Testis (tissue), 3 donors: ENCODE measurements around the gene PAX3. TPM values are rescaled to one million over a fixed set of nuclear protein-coding genes. Genes with fewer than 3 reads are reported as not detected.

Experiments used
- polyA plus RNA-seq: library from polyadenylated mRNA; stranded (reverse); fragments of 350-450 nt; fragmentation: Illumina TruSeq; extraction: RNeasy Lipid Tissue Mini Kit (QIAGEN cat#74804); gene quantifications from one replicate; pipeline ENCODE4 v1.2.3, GENCODE V29; 2014; ENCODE audit warnings: low read depth, low replicate concordance; ENCODE audit not compliant: insufficient read depth
- total RNA-seq, 2 donors: library from RNA; depleted of rRNA; stranded (reverse); fragments of >200 nt; gene quantifications; one replicate each; pipeline ENCODE4 v1.2.3, GENCODE V29; 2016

PAX3 gene
- total and polyA plus RNA-seq, 3 donors from 2014 or later: 4.8 to 6.0 (median 4.9) TPM

Other genes with a start within 250 kb of the PAX3 start
- 1 to 10 TPM; 3.0 to 3.1 TPM for gene SGPP2, start 125.5 kb upstream of the PAX3 start, total RNA-seq
- gene SGPP2, start 125.5 kb upstream of the PAX3 start, polyA plus RNA-seq: 5.9 TPM